HepG2 (cell line): ENCODE measurements around the gene DPP7. TPM values are rescaled to one million over a fixed set of nuclear protein-coding genes. Genes with fewer than 3 reads are reported as not detected.

Source experiments
- HNF1A ChIP-seq, 2 experiments: sonication (generic) in 1 of 2; formaldehyde crosslinking in 1 of 2; IDR thresholded peaks; 2 replicates each; pipeline versions ENCODE4 v1.4.0 to v1.6.1; 2016 to 2020; ENCODE audit warnings: borderline replicate concordance in 1 of 2, low read depth in 1 of 2, mild to moderate bottlenecking in 1 of 2, missing genetic modification reagents in 1 of 2
- ISL2 ChIP-seq: sonication (generic); formaldehyde crosslinking; IDR thresholded peaks from 2 replicates; pipeline ENCODE4 v1.5.0; 2020; ENCODE audit warnings: missing genetic modification reagents
- KLF16 ChIP-seq, 2 experiments: sonication (generic) in 1 of 2; formaldehyde crosslinking in 1 of 2; IDR thresholded peaks; 2 replicates each; pipeline versions ENCODE4 v1.6.1 to v1.8.0; 2016 to 2023; ENCODE audit warnings: missing genetic modification reagents in 2 of 2, missing compliant biosample characterization in 1 of 2
- PAF1 ChIP-seq: IDR thresholded peaks from 2 replicates; pipeline ENCODE4 v1.6.1; 2016; ENCODE audit warnings: missing genetic modification reagents, missing compliant biosample characterization
- ZBTB7B ChIP-seq: sonication (generic); formaldehyde crosslinking; IDR thresholded peaks from 2 replicates; pipeline ENCODE4 v1.4.0; 2020; ENCODE audit warnings: missing genetic modification reagents
- ZNF142 ChIP-seq: sonication (generic); formaldehyde crosslinking; IDR thresholded peaks from 2 replicates; pipeline ENCODE4 v1.4.0; 2020; ENCODE audit warnings: missing genetic modification reagents
- ZNF235 ChIP-seq: sonication (generic); formaldehyde crosslinking; IDR thresholded peaks from 2 replicates; pipeline ENCODE4 v1.8.1; 2023; ENCODE audit warnings: mild to moderate bottlenecking, missing genetic modification reagents, borderline replicate concordance
- polyA plus RNA-seq, 8 experiments: library from polyadenylated mRNA; depleted of rRNA in 3 of 8; stranded (reverse) in 7 of 8; unstranded in 1 of 8; fragments of >200 nt; fragmentation: Illumina TruSeq in 4 of 8; extraction: Trizol in 4 of 8; gene quantifications; 2 replicates each; pipeline versions ENCODE4 v1.2.1 to v1.2.3, GENCODE V29; 2011 to 2016; ENCODE audit warnings: low read depth in 4 of 8, missing spikeins in 1 of 8, mixed read lengths in 1 of 8; ENCODE audit not compliant: insufficient read depth in 1 of 8
- total RNA-seq, 5 experiments: library from RNA; depleted of rRNA; stranded (reverse); fragments of >200 nt; fragmentation: Illumina TruSeq; extraction: Trizol; gene quantifications; 2 replicates each; pipeline ENCODE4 v1.2.3, GENCODE V29; 2016; ENCODE audit warnings: low read depth in 1 of 5
- TF ChIP-seq, protein P1 (sequence below): IDR thresholded peaks from 2 replicates; pipeline ENCODE4 v1.6.1; 2016; ENCODE audit warnings: low read depth, missing genetic modification reagents, missing compliant biosample characterization

The DPP7 gene
- total and polyA plus RNA-seq, 2 of the 13 experiments (the other 11 are each of a cell fraction or from before 2014, with no cell fraction given), result 1.2 to 4.5 TPM

- TF ChIP-seq ISL2 (CRISPR knock-in tag), result no peak
- TF ChIP-seq ZNF142 (CRISPR knock-in tag), result no peak
- no peak for TF ChIP-seq KLF16 (CRISPR knock-in tag; IDR thresholded peaks at IDR 0.05)
- TF ChIP-seq, protein P1, sequence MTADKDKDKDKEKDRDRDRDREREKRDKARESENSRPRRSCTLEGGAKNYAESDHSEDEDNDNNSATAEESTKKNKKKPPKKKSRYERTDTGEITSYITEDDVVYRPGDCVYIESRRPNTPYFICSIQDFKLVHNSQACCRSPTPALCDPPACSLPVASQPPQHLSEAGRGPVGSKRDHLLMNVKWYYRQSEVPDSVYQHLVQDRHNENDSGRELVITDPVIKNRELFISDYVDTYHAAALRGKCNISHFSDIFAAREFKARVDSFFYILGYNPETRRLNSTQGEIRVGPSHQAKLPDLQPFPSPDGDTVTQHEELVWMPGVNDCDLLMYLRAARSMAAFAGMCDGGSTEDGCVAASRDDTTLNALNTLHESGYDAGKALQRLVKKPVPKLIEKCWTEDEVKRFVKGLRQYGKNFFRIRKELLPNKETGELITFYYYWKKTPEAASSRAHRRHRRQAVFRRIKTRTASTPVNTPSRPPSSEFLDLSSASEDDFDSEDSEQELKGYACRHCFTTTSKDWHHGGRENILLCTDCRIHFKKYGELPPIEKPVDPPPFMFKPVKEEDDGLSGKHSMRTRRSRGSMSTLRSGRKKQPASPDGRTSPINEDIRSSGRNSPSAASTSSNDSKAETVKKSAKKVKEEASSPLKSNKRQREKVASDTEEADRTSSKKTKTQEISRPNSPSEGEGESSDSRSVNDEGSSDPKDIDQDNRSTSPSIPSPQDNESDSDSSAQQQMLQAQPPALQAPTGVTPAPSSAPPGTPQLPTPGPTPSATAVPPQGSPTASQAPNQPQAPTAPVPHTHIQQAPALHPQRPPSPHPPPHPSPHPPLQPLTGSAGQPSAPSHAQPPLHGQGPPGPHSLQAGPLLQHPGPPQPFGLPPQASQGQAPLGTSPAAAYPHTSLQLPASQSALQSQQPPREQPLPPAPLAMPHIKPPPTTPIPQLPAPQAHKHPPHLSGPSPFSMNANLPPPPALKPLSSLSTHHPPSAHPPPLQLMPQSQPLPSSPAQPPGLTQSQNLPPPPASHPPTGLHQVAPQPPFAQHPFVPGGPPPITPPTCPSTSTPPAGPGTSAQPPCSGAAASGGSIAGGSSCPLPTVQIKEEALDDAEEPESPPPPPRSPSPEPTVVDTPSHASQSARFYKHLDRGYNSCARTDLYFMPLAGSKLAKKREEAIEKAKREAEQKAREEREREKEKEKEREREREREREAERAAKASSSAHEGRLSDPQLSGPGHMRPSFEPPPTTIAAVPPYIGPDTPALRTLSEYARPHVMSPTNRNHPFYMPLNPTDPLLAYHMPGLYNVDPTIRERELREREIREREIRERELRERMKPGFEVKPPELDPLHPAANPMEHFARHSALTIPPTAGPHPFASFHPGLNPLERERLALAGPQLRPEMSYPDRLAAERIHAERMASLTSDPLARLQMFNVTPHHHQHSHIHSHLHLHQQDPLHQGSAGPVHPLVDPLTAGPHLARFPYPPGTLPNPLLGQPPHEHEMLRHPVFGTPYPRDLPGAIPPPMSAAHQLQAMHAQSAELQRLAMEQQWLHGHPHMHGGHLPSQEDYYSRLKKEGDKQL (CRISPR knock-in tag), result no peak
- no peak for TF ChIP-seq ZNF235 (CRISPR knock-in tag)
- TF ChIP-seq ZBTB7B (CRISPR knock-in tag), result no peak
- no peak for TF ChIP-seq HNF1A (IDR thresholded peaks at IDR 0.05; ENCODE audit: low read depth)
- TF ChIP-seq HNF1A (CRISPR knock-in tag; IDR thresholded peaks at IDR 0.05; ENCODE audit: borderline replicate concordance), result peak; percentile 37; the same call in 1 of the 2 replicates
- TF ChIP-seq PAF1 (CRISPR knock-in tag), result no peak
Observed at GRCh38 chr9:137077010-137077747, 37.4 kb downstream of the DPP7 start, which contains the start of gene UAP1L1 (continued).
